Measurements from ENCODE around the gene STAT5A.

DNA sequence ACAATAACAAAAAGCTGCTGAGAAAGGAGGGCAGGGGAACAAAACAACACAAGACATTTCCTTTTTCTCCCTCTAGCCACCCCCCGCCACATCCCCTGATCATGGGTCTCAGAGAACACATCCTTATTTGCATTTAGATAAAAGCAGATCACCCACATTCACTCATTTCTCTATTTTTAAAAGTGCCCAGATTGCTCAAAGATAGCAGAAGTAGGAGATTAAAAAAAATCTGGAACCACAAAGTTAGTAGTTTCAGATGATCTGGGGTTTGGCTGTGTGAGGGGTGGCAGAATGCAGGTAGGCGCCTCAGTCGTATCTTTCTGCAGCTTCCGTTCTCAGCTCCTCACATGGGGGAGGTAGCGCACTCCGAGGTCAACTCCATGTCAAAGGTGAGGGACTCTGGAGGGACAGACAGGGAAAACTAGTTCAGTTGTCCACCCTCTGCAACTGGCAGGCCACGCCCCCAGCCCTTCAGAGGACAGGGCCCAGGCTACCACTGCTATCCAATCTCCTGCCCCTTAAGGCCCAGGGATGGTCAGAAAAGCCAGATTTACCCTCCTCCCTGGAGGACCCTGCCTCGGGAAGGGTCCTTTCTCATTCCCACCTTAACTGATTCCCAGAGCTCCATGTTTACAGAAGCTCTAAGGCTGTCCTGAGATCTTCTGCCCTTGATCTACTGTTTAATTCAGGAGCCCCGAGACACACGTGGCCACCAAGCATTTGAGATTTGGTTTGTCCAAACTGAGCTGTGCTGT lies 27.3 kb downstream of the STAT5A start:
- TF ChIP-seq, protein P1, sequence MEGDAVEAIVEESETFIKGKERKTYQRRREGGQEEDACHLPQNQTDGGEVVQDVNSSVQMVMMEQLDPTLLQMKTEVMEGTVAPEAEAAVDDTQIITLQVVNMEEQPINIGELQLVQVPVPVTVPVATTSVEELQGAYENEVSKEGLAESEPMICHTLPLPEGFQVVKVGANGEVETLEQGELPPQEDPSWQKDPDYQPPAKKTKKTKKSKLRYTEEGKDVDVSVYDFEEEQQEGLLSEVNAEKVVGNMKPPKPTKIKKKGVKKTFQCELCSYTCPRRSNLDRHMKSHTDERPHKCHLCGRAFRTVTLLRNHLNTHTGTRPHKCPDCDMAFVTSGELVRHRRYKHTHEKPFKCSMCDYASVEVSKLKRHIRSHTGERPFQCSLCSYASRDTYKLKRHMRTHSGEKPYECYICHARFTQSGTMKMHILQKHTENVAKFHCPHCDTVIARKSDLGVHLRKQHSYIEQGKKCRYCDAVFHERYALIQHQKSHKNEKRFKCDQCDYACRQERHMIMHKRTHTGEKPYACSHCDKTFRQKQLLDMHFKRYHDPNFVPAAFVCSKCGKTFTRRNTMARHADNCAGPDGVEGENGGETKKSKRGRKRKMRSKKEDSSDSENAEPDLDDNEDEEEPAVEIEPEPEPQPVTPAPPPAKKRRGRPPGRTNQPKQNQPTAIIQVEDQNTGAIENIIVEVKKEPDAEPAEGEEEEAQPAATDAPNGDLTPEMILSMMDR (IDR thresholded peaks at IDR 0.05) = no peak
- no peak for TF ChIP-seq POLR2A (IDR thresholded peaks at IDR 0.05)
